Testis (tissue), 3 donors: Measurements from ENCODE around the gene SH3TC1. TPM values are rescaled to one million over a fixed set of nuclear protein-coding genes. Genes with fewer than 3 reads are reported as not detected.
A peak's percentile ranks its signal among the peaks of the same experiment; 100 is the strongest.

Experiments used
- DNase-seq: peaks from one replicate; pipeline ENCODE4 v3.0.0-alpha.2; 2019
- H3K27ac ChIP-seq, 2 donors: fragments of 200-600 bp; sonication (generic); one replicate each; pipeline ENCODE4 v1.5.1; 2019
- H3K27me3 ChIP-seq: fragments of 200-600 bp; sonication (generic); one replicate; pipeline ENCODE4 v1.5.1; 2019
- H3K36me3 ChIP-seq: fragments of 200-600 bp; sonication (generic); one replicate; pipeline ENCODE4 v1.5.1; 2017; ENCODE audit warnings: low read depth; ENCODE audit errors: missing control alignments
- H3K4me1 ChIP-seq: fragments of 200-600 bp; sonication (generic); one replicate; pipeline ENCODE4 v1.5.1; 2019
- H3K4me3 ChIP-seq, 2 donors: fragments of 200-600 bp; sonication (generic); one replicate each; pipeline ENCODE4 v1.5.1; 2017 to 2019
- H3K9me3 ChIP-seq: fragments of 200-600 bp; sonication (generic); one replicate; pipeline ENCODE4 v1.5.1; 2017
- CTCF ChIP-seq, 3 experiments: fragments of 450-650 bp in 2 of 3; fragments of 200-600 bp in 1 of 3; sonication (generic) in 1 of 3; IDR thresholded peaks; one replicate each; pipeline ENCODE4 v1.5.1; 2016 to 2019; ENCODE audit warnings: antibody characterized with exemption in 3 of 3, mild to moderate bottlenecking in 2 of 3, moderate library complexity in 1 of 3
- POLR2A ChIP-seq: fragments of 450-650 bp; IDR thresholded peaks from one replicate; pipeline ENCODE4 v1.6.1; 2017; ENCODE audit warnings: antibody characterized with exemption, mild to moderate bottlenecking, moderate library complexity
- WGBS, 2 donors: methylation state at CpG; one replicate each; pipeline ENCODE4 v1.1.5; 2018; 5-methylcytosine and 5-hydroxymethylcytosine counted together
- intact Hi-C: fragments of 100-400 bp; cut with DNase I; formaldehyde crosslinking; loops from one replicate; pipeline ENCODE4 v1.15.1; 2023; ENCODE audit warnings: low total_unique reads
- polyA plus RNA-seq: library from polyadenylated mRNA; stranded (reverse); fragments of 350-450 nt; fragmentation: Illumina TruSeq; extraction: RNeasy Lipid Tissue Mini Kit (QIAGEN cat#74804); gene quantifications from one replicate; pipeline ENCODE4 v1.2.3, GENCODE V29; 2014; ENCODE audit warnings: low read depth, low replicate concordance; ENCODE audit not compliant: insufficient read depth
- total RNA-seq, 2 donors: library from RNA; depleted of rRNA; stranded (reverse); fragments of >200 nt; gene quantifications; one replicate each; pipeline ENCODE4 v1.2.3, GENCODE V29; 2016

Gene SH3TC1
- total and polyA plus RNA-seq, 3 donors from 2014 or later = 3.2 to 12.6 (median 4.0) TPM

- WGBS, 2 donors = 92% methylated on average over 6 to 12 of the region's 12 CpGs
- H3K9me3 ChIP-seq = no peaks in the 10 kb centered on the region
- intact Hi-C loops = no loop called here
These were observed 11.0 kb upstream of the SH3TC1 start for GRCh38 chr4:8188085-8188484.

GRCh38 chr4:8188743-8189550, 10.1 kb upstream of the SH3TC1 start:
- no peaks in the 10 kb centered on the region for H3K4me1 ChIP-seq
- no peak for DNase-seq
- TF ChIP-seq CTCF (IDR thresholded peaks at IDR 0.05) (no peak), POLR2A (no peak)
- H3K27me3 ChIP-seq = no peaks in the 10 kb centered on the region
- WGBS, 2 donors = 86 to 90% methylated on average over 15 to 29 of the region's 29 CpGs
- H3K36me3 ChIP-seq = no peaks in the 10 kb centered on the region
- intact Hi-C loops = no loop called here
- H3K9me3 ChIP-seq = no peaks in the 10 kb centered on the region
- no peak overlapping the region for H3K27ac ChIP-seq
- H3K4me3 ChIP-seq = no peak overlapping the region

More at GRCh38 chr4:8188085-8188484, 11.0 kb upstream of the SH3TC1 start:
- Histone ChIP-seq H3K27me3 (no peaks in the 10 kb centered on the region), H3K36me3 (no peaks in the 10 kb centered on the region), H3K27ac (no peak overlapping the region), H3K4me3 (no peak overlapping the region), H3K4me1 (no peaks in the 10 kb centered on the region)
- DNase-seq = no peak
- no peak for TF ChIP-seq POLR2A
- no peak for TF ChIP-seq CTCF (IDR thresholded peaks at IDR 0.05)

- no peak overlapping the region for H3K4me3 ChIP-seq
- intact Hi-C loops = no loop called here
- 93 to 94% methylated on average over 19 to 26 of the region's 26 CpGs for WGBS, 2 donors
- H3K4me1 ChIP-seq = no peaks in the 10 kb centered on the region
- no peak for TF ChIP-seq CTCF (IDR thresholded peaks at IDR 0.05)
- H3K27me3 ChIP-seq = no peaks in the 10 kb centered on the region
- H3K9me3 ChIP-seq = no peaks in the 10 kb centered on the region
- DNase-seq = no peak
- no peaks in the 10 kb centered on the region for H3K36me3 ChIP-seq
- H3K27ac ChIP-seq = peak overlapping the region in 1 of 2 donors; percentile 59
These were observed 9.3 kb upstream of the SH3TC1 start for GRCh38 chr4:8189551-8190466.

- Histone ChIP-seq H3K27ac (peak overlapping the region; percentile 25 to 59), H3K9me3 (no peaks in the 10 kb centered on the region), H3K27me3 (no peaks in the 10 kb centered on the region), H3K4me1 (no peaks in the 10 kb centered on the region), H3K36me3 (no peaks in the 10 kb centered on the region), H3K4me3 (no peak overlapping the region)
- intact Hi-C loops = no loop called here
- peak; percentile 50 for DNase-seq
- 67 to 82% methylated on average over 7 to 23 of the region's 23 CpGs for WGBS, 2 donors
- no peak for TF ChIP-seq POLR2A
- TF ChIP-seq CTCF (IDR thresholded peaks at IDR 0.05) = no peak
These were observed 7.8 kb upstream of the SH3TC1 start for GRCh38 chr4:8191136-8191747.
